ENCODE measurements around the gene LEF1.

Gene LEF1

DNA sequence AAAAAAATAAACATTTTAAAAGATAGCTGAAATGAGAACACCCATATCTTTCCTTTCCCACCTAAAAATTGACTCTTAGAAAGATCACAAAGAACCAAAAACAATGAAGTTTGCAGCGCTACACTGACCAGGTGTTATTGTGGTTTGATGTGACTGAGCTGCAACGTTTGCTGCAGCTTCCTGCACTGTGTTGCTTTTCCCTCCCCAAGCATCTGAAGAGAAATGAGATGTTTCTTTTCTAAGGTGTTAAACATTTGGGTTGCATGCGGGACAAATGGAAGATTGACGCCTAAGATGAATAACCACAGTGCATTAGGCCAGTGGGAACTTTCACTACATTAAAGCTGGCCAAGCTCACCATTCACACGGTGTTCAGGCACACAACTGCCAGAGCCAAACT lies 8.9 kb downstream of the LEF1 start:
- Histone ChIP-seq H3K4me3 (replicated peaks; ENCODE audit: low read depth, low read length) (no peak overlapping the region), H3K36me3 (ENCODE audit: control insufficient read depth, insufficient read depth, low read length) (no peaks in the 10 kb centered on the region), H3K27me3 (replicated peaks; ENCODE audit: control insufficient read depth, insufficient read depth, low read length) (no peaks in the 10 kb centered on the region; the same call in 1 of the 2 replicates)
- TF ChIP-seq, protein P1, sequence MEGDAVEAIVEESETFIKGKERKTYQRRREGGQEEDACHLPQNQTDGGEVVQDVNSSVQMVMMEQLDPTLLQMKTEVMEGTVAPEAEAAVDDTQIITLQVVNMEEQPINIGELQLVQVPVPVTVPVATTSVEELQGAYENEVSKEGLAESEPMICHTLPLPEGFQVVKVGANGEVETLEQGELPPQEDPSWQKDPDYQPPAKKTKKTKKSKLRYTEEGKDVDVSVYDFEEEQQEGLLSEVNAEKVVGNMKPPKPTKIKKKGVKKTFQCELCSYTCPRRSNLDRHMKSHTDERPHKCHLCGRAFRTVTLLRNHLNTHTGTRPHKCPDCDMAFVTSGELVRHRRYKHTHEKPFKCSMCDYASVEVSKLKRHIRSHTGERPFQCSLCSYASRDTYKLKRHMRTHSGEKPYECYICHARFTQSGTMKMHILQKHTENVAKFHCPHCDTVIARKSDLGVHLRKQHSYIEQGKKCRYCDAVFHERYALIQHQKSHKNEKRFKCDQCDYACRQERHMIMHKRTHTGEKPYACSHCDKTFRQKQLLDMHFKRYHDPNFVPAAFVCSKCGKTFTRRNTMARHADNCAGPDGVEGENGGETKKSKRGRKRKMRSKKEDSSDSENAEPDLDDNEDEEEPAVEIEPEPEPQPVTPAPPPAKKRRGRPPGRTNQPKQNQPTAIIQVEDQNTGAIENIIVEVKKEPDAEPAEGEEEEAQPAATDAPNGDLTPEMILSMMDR (IDR thresholded peaks at IDR 0.05; ENCODE audit: insufficient read depth, low read length, poor library complexity, severe bottlenecking): no peak
- DNase-seq (ENCODE audit: extremely low read depth, insufficient read length): no peak

DNA sequence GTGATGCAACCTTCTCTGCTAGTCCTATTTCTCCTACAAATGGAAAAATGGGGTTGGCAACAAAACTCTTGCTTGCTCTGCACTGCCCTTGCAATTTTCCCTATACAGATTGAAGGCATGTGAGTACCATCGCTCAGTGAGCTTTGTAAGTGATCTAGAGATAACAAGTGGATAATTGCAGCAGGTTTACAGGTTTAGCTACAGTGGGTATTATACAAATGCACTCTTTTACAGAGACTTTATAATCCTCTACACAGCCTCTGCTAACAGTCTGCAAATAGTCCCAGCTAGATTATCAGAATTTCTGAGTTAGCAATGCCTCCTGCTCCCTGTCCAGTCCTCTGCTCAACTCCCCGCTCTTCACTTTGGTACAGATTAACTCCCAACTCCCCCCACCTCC lies 11.1 kb downstream of the LEF1 start:
- no peak overlapping the region for H3K4me3 ChIP-seq (replicated peaks; ENCODE audit: low read depth, low read length)
- TF ChIP-seq, protein P1 (IDR thresholded peaks at IDR 0.05; ENCODE audit: insufficient read depth, low read length, poor library complexity, severe bottlenecking): no peak
- DNase-seq (ENCODE audit: extremely low read depth, insufficient read length): no peak
- no peaks in the 10 kb centered on the region for H3K36me3 ChIP-seq (ENCODE audit: control insufficient read depth, insufficient read depth, low read length)
- H3K27me3 ChIP-seq (replicated peaks; ENCODE audit: control insufficient read depth, insufficient read depth, low read length): no peaks in the 10 kb centered on the region; the same call in 1 of the 2 replicates

DNA sequence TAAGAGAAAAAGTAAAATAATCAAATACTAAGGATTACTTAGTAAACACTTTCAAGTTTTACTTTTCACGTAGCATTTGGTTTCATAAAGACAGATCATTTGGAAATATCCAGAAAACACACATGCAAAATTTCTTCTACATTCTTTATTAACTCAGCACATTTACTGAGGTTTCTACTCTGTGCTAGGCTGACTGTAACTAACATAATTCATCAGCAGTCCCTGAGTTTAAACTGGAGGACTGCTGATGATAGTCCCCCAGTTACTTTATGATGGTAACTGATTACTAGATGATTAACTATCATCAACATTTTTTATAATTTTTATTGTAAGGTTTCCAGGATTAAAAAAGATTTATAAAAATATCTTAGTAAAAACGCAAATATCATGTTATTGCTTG lies 12.3 kb downstream of the LEF1 start:
- TF ChIP-seq, protein P1 (IDR thresholded peaks at IDR 0.05; ENCODE audit: insufficient read depth, low read length, poor library complexity, severe bottlenecking): no peak
- no peaks in the 10 kb centered on the region for H3K36me3 ChIP-seq (ENCODE audit: control insufficient read depth, insufficient read depth, low read length)

DNA sequence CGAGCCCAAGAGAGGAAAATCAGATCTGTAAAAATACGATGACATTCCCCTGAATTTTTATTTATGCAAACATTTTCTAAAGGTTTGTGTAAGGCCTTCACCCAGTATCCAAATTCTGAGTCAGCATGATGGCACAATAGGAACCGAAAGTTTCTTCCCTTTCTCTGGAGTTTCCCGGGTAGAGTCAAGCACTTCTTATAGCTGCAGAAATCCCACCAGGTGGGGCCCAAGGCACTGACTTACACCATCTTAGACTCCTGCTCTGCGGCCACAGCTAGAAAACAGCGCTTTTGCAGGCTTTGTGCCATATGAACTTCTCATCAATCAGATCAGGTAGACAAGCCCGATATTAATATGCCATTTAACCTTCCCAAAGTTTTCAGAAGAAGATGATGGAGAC lies 13.4 kb downstream of the LEF1 start:
- TF ChIP-seq, protein P1 (IDR thresholded peaks at IDR 0.05; ENCODE audit: insufficient read depth, low read length, poor library complexity, severe bottlenecking): no peak
- Histone ChIP-seq H3K36me3 (ENCODE audit: control insufficient read depth, insufficient read depth, low read length) (no peaks in the 10 kb centered on the region), H3K4me3 (replicated peaks; ENCODE audit: low read depth, low read length) (no peak overlapping the region), H3K27me3 (replicated peaks; ENCODE audit: control insufficient read depth, insufficient read depth, low read length) (no peaks in the 10 kb centered on the region; the same call in 1 of the 2 replicates)
- DNase-seq (ENCODE audit: extremely low read depth, insufficient read length): no peak

More for the DNA sequence above, 12.3 kb downstream of the LEF1 start:
- no peaks in the 10 kb centered on the region; the same call in 1 of the 2 replicates for H3K27me3 ChIP-seq (replicated peaks; ENCODE audit: control insufficient read depth, insufficient read depth, low read length)
- no peak for DNase-seq (ENCODE audit: extremely low read depth, insufficient read length)
- H3K4me3 ChIP-seq (replicated peaks; ENCODE audit: low read depth, low read length): no peak overlapping the region

DNA sequence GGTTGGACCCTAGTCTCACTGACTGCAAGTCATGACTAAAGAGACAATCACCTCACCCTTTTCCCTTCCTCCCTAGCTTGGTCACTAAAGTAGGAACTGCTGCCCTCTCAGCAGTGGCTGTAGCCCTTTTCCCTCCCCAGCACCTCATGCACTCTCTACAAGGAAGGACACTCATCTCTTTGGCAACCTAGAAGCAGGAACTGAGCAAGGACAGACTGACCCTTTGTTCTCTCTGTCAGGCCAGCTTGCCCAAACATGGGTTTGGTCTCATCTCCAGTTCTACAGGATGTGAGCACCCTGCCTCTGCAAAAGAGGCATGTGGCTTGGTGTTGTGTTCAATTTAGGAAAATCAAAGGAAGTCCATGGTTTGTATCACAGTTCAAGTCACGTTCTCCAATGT lies 15.8 kb downstream of the LEF1 start:
- no peak for DNase-seq (ENCODE audit: extremely low read depth, insufficient read length)
- Histone ChIP-seq H3K36me3 (ENCODE audit: control insufficient read depth, insufficient read depth, low read length) (no peaks in the 10 kb centered on the region), H3K4me3 (replicated peaks; ENCODE audit: low read depth, low read length) (no peak overlapping the region), H3K27me3 (replicated peaks; ENCODE audit: control insufficient read depth, insufficient read depth, low read length) (no peaks in the 10 kb centered on the region; the same call in 1 of the 2 replicates)
- TF ChIP-seq, protein P1 (IDR thresholded peaks at IDR 0.05; ENCODE audit: insufficient read depth, low read length, poor library complexity, severe bottlenecking): no peak

All from GM06990 (cell line).